Right cardiac atrium (tissue), 5 donors: ENCODE data around the gene VSTM2L. TPM values are rescaled to one million over a fixed set of nuclear protein-coding genes. Genes with fewer than 3 reads are reported as not detected.

Experiments
- ATAC-seq, 2 donors: fragments of 200-7000 bp; cut with Tn5 transposase; one replicate each; pipeline versions ENCODE4 v1.8.0 to v1.9.1; 2020; ENCODE audit warnings: moderate library complexity in 2 of 2, mild to moderate bottlenecking in 1 of 2
- DNase-seq, 3 donors: peaks; one replicate each; pipeline ENCODE4 v3.0.0-alpha.2; 2020
- H3K27ac ChIP-seq: one replicate; pipeline ENCODE4 v1.5.1; 2013; ENCODE audit warnings: mild to moderate bottlenecking, low read length, control low read depth, moderate library complexity
- H3K27me3 ChIP-seq: one replicate; pipeline ENCODE4 v1.6.1; 2013; ENCODE audit not compliant: control insufficient read depth, insufficient read depth
- H3K4me1 ChIP-seq: one replicate; pipeline ENCODE4 v1.6.1; 2013; ENCODE audit warnings: low read length; ENCODE audit not compliant: control insufficient read depth, insufficient read depth
- H3K4me3 ChIP-seq: one replicate; pipeline ENCODE4 v1.5.1; 2013; ENCODE audit warnings: low read length, control low read depth
- H3K9me3 ChIP-seq: one replicate; pipeline ENCODE4 v1.6.1; 2013; ENCODE audit warnings: low read length; ENCODE audit not compliant: control insufficient read depth
- WGBS: extraction: QIAGEN DNeasy Blood & Tissue Kit; methylation state at CpG from one replicate; pipeline ENCODE4 v1.1.7; 2013; 5-methylcytosine and 5-hydroxymethylcytosine counted together
- intact Hi-C, 4 donors: fragments of 100-400 bp; cut with DNase I; formaldehyde crosslinking; loops; one replicate each; pipeline versions ENCODE4 v1.11.0 to v1.14.0; 2022 to 2023
- polyA plus RNA-seq: library from polyadenylated mRNA; stranded (reverse); fragments of 200-250 nt; gene quantifications from one replicate; pipeline ENCODE4 v1.2.3, GENCODE V29; 2013
- total RNA-seq, 4 donors: library from RNA; stranded (reverse); fragmentation: NEBNext Ultra II Directional; extraction: Animal tissue kit (Norgen Biotek cat#: 25700); gene quantifications; one replicate each; pipeline ENCODE4 v1.2.1, GENCODE V29; 2021
- donor health status: healthy with polysubstance abuse.
- donor health status: DM: no; HTN: yes; CAD: no.
- donor health status: DM: no; HTN: no; CAD: no.
- donor health status: DM: no; HTN: yes; CAD: no; lungs with severe emphysema.
- donor health status: DM: yes; HTN: yes; CAD: no.

The VSTM2L gene
- total and polyA plus RNA-seq, 5 donors = 120 to 164 (median 124) TPM

DNA sequence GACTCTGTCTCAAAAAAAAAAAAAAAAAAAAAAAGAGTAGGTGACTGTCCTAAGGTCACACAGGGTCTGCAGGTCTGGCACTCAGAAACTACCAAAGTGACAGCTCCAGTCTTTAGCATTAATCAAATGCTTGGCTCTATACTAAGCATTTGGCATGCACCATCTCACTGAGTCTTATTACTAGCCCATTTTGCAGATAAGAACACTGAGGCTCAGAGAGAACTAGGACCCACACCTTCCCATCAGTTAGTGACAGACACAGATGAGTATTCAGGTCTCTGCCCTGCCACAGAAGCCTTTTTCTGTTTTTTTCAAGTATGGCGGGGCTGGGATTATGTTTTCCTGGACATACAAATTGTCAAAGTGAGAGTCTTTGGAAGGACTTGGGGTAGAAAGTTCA is 23.1 kb upstream of the VSTM2L start:
- no peaks in the 10 kb centered on the region for H3K9me3 ChIP-seq
- intact Hi-C loops = loop anchor here in 1 of 4 donors (10.0 kb wide), 1 partner anchor 125 kb away; no protein-coding TSS in a partner anchor
- DNase-seq = no peak
- no peaks in the 10 kb centered on the region for H3K27me3 ChIP-seq
- H3K27ac ChIP-seq = no peak overlapping the region
- H3K4me3 ChIP-seq = no peak overlapping the region
- no peaks in the 10 kb centered on the region for H3K4me1 ChIP-seq
- 87% methylated on average over 1 of the region's 1 CpG for WGBS
- ATAC-seq = no peak

DNA sequence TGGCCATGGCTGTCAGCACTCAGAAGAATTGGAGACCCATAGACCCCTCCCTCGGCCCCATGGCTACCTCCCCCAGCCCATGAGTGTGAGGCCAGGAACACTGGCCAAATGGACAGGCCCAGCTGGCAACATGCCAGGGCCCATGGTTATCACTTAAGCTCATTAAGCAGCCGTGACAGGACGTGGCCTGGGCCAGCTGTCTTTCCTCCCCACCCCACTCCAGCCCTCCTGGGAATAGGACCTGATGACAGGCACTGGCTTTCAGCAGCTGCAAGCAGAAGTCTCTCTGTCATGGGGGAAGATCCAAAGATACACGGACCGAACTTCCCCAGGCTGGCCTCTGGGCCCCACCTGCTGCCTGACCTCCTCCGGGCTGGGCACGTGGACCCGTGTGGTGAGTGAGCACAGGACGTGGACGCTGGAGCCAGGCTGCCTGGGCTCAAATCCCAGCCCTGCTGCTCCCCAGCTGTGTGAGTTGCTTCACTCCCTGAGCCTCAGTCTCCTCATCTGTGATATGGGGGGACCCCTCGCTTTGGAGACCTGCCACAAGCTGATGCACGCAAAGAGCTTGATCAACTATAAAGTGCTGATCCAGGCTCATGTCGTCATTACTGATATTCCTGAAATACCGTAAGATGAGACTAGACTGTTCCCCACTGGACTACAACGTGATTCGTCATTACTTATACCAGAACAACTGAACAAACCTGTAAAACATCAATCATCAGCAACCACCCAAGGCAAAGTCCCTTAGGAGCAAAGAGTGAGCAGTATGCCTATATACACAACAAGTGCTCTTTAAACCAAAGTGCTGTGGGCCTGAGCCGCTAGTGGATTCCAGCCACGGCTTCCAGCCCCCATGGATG is 22.0 kb upstream of the VSTM2L start:
- 25% methylated on average over 18 of the region's 18 CpGs for WGBS
- DNase-seq (peak; percentile 82 to 94 (median 93)), ATAC-seq (peak; percentile 90 to 93)
- no peaks in the 10 kb centered on the region for H3K4me1 ChIP-seq
- H3K27ac ChIP-seq = no peak overlapping the region
- no peaks in the 10 kb centered on the region for H3K9me3 ChIP-seq
- intact Hi-C loops = loop anchor here in 1 of 4 donors (10.0 kb wide), 1 partner anchor 126 kb away; no protein-coding TSS in a partner anchor
- H3K27me3 ChIP-seq = no peaks in the 10 kb centered on the region
- no peak overlapping the region for H3K4me3 ChIP-seq

DNA sequence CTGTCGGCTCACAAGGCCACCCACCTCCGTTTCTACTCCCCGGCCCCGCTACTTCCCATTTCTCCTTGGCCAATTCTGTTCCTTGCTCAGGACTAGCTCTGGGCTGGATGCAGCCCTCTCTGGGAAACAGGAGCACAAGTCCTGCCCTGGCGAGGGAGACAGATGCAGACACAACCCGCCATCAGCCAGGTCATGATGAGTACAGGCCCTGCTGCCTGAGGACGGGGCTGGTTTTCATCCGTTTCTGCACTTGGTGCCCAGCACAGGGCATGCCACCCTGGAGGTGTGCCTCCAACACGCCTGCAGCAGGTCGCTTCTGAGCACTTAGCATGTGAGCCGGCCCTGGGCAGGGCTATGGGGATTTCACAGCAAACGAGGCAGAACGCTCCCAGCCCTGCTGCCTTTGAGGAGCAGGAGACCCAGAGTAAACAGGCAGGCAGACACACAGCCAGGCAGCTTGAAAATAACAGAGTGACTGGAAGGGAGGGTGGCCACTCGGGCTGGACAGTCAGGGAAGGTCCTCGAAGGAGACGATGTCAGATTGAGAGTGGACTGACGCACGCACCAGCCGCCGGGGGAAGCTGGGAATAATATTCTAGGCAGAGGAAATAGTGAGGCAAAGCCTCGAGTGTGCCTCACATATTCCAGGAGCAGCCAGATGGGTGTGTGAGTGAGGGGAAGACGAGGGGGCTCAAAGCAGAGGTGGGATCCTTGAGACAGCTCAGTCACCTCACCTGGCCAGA is 21.2 kb upstream of the VSTM2L start:
- no peak for ATAC-seq
- WGBS = 61% methylated on average over 22 of the region's 22 CpGs
- Histone ChIP-seq H3K4me1 (no peaks in the 10 kb centered on the region), H3K9me3 (no peaks in the 10 kb centered on the region), H3K4me3 (no peak overlapping the region), H3K27ac (no peak overlapping the region), H3K27me3 (no peaks in the 10 kb centered on the region)
- intact Hi-C loops = loop anchor here in 1 of 4 donors (10.0 kb wide), 1 partner anchor 127 kb away; no protein-coding TSS in a partner anchor
- DNase-seq = peak in 1 of 3 donors; percentile 56

DNA sequence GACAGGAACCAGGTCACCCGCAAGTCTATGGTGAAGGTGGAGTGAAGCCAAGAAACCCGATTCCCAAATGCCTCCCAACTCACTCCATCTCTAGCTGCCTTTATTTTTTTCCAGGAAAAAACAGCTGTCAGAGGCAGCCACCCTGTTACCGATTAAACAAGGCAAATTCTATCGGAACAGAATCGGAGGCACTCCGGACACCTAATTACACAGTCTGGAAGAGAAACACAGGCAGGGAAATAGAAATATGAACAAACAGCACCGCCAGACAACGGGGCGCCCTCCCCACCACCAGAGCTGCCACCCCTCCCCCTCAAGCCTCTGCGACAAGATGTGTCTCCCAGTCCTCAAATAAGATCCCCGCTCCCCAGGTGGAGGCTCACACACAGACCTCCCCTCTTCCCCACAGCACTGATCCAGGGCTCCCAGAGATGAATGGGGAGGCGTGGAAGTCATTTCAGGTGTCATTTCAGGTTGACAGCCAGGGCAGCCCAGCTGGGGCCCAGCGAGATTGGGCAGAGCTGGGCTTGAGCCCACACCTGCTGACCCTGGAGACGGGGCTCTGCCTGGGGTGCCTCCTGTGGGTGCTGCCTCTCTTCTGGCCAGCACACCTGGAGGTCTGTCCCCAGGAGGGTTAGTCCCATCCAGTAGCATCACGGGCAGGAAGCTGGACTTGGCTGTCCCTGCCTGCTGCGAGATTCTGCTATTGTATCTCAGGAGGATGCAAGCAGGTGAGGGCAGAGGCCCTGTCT is 19.8 kb upstream of the VSTM2L start:
- WGBS = 74% methylated on average over 16 of the region's 16 CpGs
- Histone ChIP-seq H3K27ac (no peak overlapping the region), H3K9me3 (no peaks in the 10 kb centered on the region), H3K4me1 (no peaks in the 10 kb centered on the region), H3K4me3 (no peak overlapping the region), H3K27me3 (no peaks in the 10 kb centered on the region)
- ATAC-seq (no peak), DNase-seq (no peak)
- intact Hi-C loops = loop anchor here in 1 of 4 donors (10.0 kb wide), 1 partner anchor 128 kb away; no protein-coding TSS in a partner anchor

DNA sequence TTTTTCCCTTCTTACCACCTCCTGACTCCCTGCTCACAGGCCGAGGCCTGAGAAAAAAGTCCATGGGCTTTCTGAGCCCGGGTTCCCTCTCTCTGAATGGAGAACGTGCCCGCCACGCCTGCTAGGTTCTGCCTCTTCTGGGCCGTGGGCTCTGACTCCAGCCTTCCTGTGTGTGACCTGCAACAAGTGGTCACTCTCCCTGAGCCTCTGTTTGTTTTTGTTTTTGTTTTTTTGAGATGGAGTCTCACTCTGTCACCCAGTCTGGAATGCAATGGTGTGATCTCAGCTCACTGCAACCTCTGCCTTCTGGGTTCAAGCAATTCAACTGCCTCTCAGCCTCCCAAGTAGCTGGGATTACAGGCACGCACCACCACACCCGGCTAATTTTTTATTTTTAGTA is 17.9 kb upstream of the VSTM2L start:
- Histone ChIP-seq H3K27me3 (no peaks in the 10 kb centered on the region), H3K4me1 (no peaks in the 10 kb centered on the region), H3K4me3 (no peak overlapping the region), H3K9me3 (no peaks in the 10 kb centered on the region), H3K27ac (no peak overlapping the region)
- no peak for DNase-seq
- WGBS = 92% methylated on average over 8 of the region's 8 CpGs
- ATAC-seq = no peak
- intact Hi-C loops = loop anchor here in 1 of 4 donors (10.0 kb wide), 1 partner anchor 130 kb away; no protein-coding TSS in a partner anchor

DNA sequence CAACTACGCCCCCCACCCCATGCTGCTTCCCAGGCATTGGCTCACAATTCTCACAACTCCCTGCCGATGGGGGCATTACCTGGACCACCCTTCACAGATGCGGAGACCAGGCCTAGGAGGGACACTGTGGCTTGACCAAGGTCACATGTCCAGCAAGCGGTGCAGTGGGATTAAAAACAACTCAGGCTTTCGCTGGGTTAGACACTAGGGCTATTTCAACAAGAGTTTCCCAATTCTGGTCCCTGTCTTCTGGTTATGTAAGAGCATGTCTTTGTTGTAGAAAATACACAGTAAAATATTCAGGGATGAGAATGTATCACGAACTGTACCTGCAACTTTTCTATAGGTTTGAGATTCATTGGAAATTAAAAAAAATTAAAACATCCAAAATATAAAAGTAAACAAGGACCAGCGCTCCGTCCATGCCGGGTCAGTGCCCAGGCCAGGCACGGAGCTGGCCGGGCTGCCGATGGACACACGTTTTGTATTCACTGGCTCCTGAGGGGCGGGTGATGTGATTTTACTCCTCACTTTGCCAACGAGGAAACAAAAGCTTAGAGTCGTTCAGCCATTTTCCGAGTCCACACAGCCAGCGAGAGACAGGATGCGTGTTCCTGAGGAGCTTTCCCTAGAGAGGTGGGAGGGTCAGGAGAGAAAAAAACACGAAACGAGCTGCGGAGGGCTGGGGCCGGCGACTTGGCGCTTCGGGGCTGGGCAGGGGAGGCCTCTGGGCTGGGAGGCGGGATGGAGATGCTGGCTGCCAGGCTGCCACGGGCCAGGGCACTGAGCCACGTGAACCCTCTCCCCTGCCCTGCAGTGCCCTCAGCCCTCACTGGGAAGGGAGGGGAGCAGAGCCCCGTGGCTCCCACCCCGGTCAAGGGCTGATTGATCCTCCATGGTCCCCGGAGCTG is 17.1 kb upstream of the VSTM2L start:
- 50% methylated on average over 32 of the region's 32 CpGs for WGBS
- ATAC-seq = peak; percentile 5 to 19

DNA sequence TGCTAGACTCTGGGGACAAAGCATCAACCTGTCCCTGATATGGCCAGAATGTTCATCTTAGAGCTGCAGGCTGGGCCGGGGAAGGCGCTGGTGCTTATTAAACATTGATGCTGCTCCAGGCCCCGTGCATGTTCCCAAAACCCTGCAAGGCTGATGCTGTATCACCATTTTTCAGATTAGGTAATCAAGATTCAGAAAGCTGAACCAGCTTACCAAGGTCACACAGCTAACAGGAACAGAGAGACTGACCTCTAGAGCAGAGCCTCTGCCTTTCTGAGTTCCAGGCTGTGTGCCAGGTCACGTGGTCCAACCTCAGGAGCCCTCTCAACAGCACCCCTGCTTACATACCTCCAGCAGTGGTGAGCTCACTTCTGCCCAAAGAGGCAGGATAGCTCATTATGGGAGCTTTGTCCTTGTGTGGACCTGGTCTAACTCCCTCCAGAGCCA is 16.1 kb upstream of the VSTM2L start:
- Histone ChIP-seq H3K4me3 (no peak overlapping the region), H3K27me3 (no peaks in the 10 kb centered on the region), H3K9me3 (no peaks in the 10 kb centered on the region), H3K4me1 (no peaks in the 10 kb centered on the region), H3K27ac (no peak overlapping the region)
- intact Hi-C loops = loop anchor here in 1 of 4 donors (10.0 kb wide), 1 partner anchor 132 kb away; no protein-coding TSS in a partner anchor
- ATAC-seq (peak; percentile 23 to 46), DNase-seq (peak in 2 of 3 donors; percentile 70 to 72)
- WGBS = 74% methylated on average over 4 of the region's 4 CpGs

More for the DNA sequence above, 17.1 kb upstream of the VSTM2L start:
- Histone ChIP-seq H3K9me3 (no peaks in the 10 kb centered on the region), H3K4me1 (no peaks in the 10 kb centered on the region), H3K27me3 (no peaks in the 10 kb centered on the region), H3K4me3 (no peak overlapping the region), H3K27ac (no peak overlapping the region)
- intact Hi-C loops = loop anchor here in 1 of 4 donors (10.0 kb wide), 1 partner anchor 131 kb away; no protein-coding TSS in a partner anchor
- DNase-seq = no peak

DNA sequence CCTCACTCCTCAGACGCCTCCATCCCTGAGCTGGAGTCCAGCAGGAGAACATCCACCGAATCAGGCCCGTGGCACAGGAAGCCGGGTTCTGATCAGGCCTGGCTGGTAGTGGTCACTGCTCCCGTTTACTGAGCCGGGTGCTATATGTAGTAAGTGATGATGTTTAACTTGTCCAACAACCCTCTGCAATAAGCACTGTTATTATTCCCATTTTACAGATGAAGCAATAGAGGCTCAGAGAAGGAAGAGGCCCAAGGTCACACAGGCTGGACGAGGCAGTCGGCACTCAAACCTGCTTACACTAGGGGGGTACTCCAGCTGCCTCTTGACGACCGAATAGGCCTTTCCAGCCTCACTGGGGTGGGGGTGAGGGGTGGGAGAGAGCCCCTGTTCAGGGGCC is 14.3 kb upstream of the VSTM2L start:
- intact Hi-C loops = loop anchor here in 1 of 4 donors (10.0 kb wide), 1 partner anchor 134 kb away; no protein-coding TSS in a partner anchor
- WGBS = 95% methylated on average over 10 of the region's 10 CpGs

DNA sequence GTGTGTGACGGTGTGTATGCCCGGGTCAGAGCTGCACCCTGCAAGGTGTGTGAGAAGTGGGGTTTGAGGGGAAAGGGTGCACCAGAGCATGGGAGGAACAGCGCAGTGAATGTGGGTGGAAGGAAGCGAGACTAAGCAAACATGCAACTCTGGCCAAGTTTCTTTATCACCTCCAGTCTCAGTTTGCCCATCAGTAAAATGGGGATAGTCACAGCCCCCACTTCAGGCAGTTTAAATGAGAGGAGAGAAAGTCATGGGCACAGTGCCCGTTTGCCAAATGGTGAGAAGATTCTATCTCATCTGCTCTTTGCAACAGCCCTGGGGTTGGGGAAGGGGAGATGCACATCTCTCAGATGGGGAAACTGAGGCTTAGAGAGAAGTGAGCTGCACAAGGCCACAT is 12.8 kb upstream of the VSTM2L start:
- H3K9me3 ChIP-seq = no peaks in the 10 kb centered on the region
- intact Hi-C loops = no loop called here
- no peak overlapping the region for H3K4me3 ChIP-seq
- no peaks in the 10 kb centered on the region for H3K4me1 ChIP-seq
- ATAC-seq (no peak), DNase-seq (peak in 1 of 3 donors; percentile 9)
- H3K27ac ChIP-seq = no peak overlapping the region
- H3K27me3 ChIP-seq = no peaks in the 10 kb centered on the region
- 88% methylated on average over 5 of the region's 5 CpGs for WGBS

More for the DNA sequence above, 14.3 kb upstream of the VSTM2L start:
- no peak for DNase-seq
- H3K27ac ChIP-seq = no peak overlapping the region
- H3K27me3 ChIP-seq = no peaks in the 10 kb centered on the region
- no peak for ATAC-seq
- H3K9me3 ChIP-seq = no peaks in the 10 kb centered on the region
- H3K4me3 ChIP-seq = no peak overlapping the region
- H3K4me1 ChIP-seq = no peaks in the 10 kb centered on the region
